HTERT RPE-1 (cell line): ENCODE measurements around the gene UBE2N.

Experiments
- in situ Hi-C: fragments of 300-500 bp; cut with MboI; formaldehyde crosslinking; loops from 4 replicates; pipeline ENCODE4 v1.14.3; 2020; ENCODE audit warnings: low sequenced_read_pairs

UBE2N gene, protein sequence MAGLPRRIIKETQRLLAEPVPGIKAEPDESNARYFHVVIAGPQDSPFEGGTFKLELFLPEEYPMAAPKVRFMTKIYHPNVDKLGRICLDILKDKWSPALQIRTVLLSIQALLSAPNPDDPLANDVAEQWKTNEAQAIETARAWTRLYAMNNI

GRCh38 chr12:93441617-93442410 is at the start of gene UBE2N:
Gene UBE2N (minus strand): TSS chr12:93441947. CDS start chr12:93441884, 63 bp downstream.
- in situ Hi-C loops, result no loop called here

DNA sequence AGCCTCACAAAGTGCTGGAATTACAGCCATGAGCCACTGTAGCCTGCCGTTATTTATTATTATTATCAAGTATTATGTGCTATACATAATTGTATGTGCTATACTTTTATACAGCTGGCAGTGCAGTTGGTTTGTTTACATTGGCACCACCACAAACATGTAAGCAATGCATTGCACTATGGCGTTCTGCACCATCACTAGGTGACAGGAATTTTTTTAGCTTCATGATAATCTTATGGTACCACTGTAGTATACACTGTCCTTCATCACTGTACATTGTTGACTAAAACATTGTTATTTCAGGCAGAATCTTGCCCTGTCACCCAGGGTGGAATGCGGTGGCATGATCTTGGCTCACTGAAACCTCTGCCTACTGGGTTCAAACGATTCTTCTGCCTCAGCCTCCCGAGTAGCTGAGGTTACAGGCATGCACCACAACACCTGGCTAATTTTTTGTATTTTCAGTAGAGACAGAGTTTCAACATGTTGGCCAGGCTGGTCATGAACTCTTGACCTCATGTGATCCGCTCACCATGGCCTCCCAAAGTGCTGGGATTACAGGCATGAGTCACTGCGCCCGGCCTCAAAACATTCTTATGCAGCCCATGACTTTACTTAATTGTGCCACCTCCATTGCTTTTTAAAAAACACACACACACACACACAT is 42.7 kb upstream of the UBE2N start:
- in situ Hi-C loops, result no loop called here

DNA sequence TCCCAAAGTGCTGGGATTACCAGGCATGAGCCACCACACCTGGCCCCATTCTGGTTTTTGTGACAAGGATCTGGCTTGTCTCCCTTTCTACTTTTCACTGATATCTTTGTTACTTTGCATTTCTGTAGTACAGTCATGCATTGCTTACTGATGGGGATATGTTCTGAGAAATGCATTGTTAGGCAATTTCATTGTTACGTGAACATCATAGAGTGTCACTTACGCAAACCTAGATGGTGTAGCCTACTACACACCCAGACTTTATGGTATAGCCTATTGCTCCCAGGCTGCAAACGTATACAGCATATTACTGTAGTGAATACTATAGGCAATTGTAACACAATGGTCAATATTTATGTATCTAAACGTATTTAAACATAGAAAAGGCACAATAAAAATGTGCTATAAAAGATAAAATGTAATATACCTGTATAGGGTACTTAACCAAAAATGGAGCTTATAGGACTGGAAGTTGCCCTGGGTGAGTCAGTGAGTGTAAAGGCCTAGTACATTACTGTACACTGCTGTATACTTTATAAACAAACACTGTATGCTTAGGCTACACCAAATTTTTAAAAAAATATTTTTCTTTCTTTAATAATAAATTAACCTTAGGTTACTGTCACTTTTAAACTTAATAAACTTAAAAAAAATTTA is 41.5 kb upstream of the UBE2N start:
- in situ Hi-C loops, result no loop called here

- in situ Hi-C loops, result no loop called here
These were observed 41.0 kb upstream of the UBE2N start for GRCh38 chr12:93482721-93483120.

DNA sequence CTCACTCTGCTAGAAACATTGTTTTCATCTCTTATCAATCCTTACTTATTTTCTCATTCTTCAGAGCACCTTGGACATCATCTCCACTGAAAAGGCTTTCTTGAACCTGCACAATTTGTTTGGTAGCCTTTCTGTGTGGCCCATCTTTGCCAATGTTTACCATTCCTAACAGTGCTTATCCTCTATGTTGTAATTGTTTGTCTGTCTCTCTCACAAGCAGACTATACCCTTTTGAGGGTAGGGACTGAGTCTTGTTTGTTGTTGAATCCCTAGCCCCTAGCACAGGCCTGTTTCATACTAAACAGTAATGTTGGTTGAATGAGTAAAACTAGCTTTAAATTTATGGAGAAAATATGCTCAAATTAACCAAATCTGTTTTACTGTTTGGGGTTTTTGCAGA is 34.8 kb upstream of the UBE2N start:
- in situ Hi-C loops, result no loop called here

- in situ Hi-C loops, result no loop called here
These were observed 27.6 kb upstream of the UBE2N start for GRCh38 chr12:93469386-93469785.

DNA sequence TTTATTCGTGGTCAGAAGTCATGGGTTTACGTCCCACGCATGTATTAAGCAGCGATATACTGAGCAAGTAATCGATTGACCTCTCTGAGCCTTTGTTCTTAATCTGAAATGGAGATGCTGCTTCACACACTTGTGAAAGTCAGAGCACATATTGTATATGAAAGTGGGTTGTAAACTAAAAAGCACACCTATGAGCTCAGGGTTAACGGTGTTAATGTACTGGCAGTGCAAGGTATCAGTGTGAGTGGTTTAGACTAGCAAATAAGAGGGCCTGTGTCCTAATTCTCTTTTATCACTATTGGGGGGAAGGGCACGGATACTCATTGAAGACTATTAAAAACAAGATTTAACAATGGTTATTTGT is 26.2 kb upstream of the UBE2N start:
- in situ Hi-C loops, result no loop called here

GRCh38 chr12:93467351-93468007 is 25.7 kb upstream of the UBE2N start, which contains the start of gene MRPL42:
Gene MRPL42 (plus strand): TSS chr12:93467514. CDS start chr12:93469286, 1,772 bp downstream.
- in situ Hi-C loops, result no loop called here

DNA sequence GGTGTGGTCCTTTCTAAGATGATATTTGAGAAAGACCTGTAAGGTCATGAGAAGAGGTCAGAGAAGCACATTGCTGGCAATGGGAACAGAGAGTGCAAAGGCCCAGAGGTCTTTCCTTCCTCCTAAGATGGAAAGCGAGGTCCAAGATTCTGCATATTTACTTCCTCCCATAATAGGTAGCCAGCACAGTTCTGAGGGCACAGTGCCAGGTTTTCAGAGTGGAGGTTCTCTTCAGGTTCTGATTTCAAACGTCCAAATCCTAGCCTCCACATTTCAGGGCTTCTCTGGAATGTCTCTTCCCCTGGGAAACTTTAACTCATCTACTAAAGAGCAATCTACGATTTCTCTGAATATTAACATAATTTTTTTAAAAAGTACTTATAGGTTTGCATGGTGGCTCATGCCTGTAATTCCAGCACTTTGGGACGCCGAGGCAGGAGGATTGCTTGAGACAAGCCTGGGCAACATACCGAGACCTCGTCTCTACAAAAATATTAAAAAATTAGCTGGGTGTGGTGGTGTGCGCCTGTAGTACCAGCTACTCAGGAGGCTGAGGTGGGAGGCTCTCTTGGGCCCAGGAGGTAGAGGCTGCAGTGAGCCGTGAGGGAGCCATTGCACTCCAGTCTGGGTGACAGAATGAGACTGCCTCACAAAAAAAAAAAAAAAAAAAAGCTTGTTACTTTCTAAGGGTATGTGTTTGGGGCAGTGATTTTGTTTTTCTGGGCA is 25.0 kb upstream of the UBE2N start:
- in situ Hi-C loops, result no loop called here

GRCh38 chr12:93465841-93466240 is 24.1 kb upstream of the UBE2N start:
- in situ Hi-C loops, result no loop called here

- in situ Hi-C loops, result no loop called here
These were observed 19.8 kb upstream of the UBE2N start for GRCh38 chr12:93461503-93461902.

DNA sequence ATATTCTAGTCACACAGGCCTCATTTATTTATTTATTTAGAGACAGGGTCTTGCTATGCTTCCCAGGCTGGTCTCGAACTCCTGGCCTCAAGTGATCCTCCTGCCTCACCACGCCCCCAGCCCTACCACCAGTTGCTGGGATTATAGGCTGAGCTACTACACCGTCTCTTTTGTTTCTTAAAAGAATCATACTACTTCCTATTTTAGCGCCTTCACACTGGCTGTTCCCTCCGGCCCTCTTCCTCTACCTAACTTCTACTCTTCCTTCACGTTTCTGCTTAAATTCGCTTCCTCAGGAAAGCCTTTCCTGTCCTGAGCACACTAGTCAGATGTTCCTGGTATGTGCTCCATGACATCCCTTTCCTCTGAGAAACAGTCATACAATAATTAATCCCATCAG is 19.2 kb upstream of the UBE2N start:
- in situ Hi-C loops, result no loop called here

- in situ Hi-C loops, result no loop called here
These were observed 18.3 kb upstream of the UBE2N start for GRCh38 chr12:93460003-93460402.

DNA sequence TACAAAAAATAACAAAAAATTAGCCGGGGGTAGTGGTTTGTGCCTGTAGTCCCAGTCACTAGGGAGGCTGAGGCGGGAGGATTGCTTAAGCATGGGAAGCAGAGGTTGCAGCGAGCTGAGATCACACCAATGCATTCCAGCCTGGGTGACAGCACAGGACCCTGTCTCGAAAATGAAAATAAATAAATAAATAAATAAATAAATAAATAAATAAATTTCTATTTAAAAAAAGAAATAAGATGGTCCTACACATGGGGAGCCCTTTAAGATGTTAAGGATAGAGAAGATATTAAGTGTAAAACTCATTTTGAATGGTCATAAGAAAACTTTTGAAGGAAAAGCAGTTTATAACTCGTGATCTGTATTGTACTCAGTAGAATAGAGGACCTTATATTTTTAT is 17.4 kb upstream of the UBE2N start:
- in situ Hi-C loops, result no loop called here

- in situ Hi-C loops, result no loop called here
These were observed 14.3 kb upstream of the UBE2N start for GRCh38 chr12:93456077-93456476.

DNA sequence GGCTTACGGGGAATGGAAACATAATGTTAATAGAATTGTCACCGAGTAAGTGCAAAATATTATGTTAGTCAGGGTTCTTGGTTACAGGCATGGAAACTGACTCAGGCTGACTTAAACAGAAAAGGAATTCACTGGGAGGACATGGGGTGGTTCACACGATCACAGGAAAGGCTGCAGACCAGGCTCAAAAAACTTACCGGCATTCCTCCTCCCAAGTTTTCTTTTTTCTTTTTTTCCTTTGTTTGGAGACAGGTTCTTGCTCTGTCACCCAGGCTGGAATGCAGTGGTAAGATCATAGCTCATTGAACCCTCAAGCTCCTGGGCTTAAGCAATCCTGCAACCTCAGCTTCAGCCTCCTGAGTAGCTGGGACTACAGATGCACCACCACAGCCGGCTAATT is 11.9 kb upstream of the UBE2N start:
- in situ Hi-C loops, result no loop called here

DNA sequence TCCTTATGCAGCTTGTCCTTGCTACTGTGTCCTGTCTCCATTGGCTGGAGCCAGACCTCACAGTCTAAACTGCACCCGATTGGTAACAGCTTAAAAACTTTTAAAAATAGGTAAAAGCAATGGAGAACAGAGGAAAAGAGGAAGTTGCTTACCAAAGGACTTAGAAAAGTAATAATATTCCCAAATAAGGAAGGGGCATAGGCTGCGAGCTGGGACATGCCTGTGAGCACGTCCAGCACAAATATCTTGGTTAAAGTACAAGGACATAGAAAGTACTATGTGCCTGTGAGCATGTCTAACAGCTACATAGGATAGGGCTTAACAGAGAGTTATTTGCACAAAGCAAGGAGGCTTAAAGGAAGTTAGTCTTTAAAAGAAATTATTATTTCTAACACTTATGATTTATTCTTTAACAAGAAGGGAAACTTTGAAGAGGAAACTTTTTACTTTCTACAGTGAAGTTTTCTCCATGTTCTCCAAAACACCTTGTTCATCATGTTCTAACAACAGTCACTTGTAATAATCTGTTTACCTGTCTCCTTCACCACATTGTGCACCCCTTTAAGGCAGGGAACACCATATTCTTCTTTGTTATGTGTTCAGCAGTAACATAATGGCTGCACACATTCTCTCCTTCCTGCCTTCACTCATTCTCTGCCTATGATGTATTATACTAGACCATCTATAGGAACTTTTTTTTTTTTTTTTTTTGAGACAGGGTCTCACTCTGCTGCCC is 9.8 kb upstream of the UBE2N start:
- in situ Hi-C loops, result no loop called here

DNA sequence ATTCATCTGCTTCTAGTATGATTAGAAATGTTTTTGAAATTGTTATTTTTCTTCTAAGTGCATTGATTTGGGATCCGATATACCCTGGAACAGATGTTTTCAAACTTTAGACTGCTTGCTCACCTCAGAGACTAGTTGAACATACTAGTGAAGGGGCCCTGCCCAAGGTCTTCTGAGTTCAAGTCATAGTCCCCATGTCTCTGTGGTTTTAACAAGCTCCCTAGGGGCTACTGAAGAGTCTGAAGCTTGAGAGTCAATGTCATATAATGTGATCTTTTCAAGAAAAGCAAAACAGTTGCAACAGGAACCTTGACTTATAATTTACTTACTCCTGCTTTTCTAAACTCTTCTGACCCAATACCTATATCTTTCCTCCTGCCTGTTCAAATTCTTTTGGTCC is 7.5 kb upstream of the UBE2N start:
- in situ Hi-C loops, result no loop called here

DNA sequence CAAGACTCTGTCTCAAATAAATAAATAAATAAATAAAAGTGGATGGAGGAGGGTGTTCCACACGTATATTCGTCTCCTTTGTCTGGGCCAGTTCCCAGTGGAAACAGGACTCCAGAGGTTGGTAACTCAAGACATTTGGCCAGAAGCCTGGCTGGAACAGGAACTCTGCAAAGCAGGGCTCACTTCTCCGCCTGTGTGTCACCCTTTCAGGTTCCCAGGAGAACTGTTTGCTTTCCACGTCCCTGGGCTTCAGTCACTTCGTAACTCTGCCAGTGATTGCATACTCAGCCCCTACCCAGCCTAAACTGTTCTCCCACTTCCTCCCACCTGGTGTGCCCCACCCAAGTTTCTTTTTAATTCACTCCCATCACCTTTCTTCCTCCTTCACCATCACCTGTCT is 7.0 kb upstream of the UBE2N start:
- in situ Hi-C loops, result no loop called here
